HL-60 (cell line): ENCODE measurements around the gene KIDINS220.

ENCODE experiments used
- DNase-seq, 2 experiments: peaks; one replicate each; pipeline ENCODE4 v3.0.0-alpha.2; 2010 to 2020; ENCODE audit warnings: low read depth in 1 of 2, low spot score in 1 of 2
- H3K27ac ChIP-seq: fragments of 250-450 bp; sonication (Bioruptor Pico); replicated peaks from 2 replicates; pipeline ENCODE4 v1.5.1; 2020; ENCODE audit warnings: mild to moderate bottlenecking, moderate library complexity
- H3K27me3 ChIP-seq: fragments of 250-450 bp; sonication (Bioruptor Pico); 2 replicates; pipeline ENCODE4 v1.5.1; 2021; ENCODE audit warnings: mild to moderate bottlenecking, moderate library complexity; ENCODE audit not compliant: insufficient read depth, poor library complexity, severe bottlenecking
- H3K4me3 ChIP-seq: replicated peaks from 2 replicates; pipeline ENCODE4 v1.5.1; 2011; ENCODE audit warnings: mild to moderate bottlenecking, control low read depth, low read length; ENCODE audit not compliant: insufficient read depth
- CTCF ChIP-seq: IDR thresholded peaks from one replicate; pipeline ENCODE4 v1.5.1; 2011; ENCODE audit warnings: low read length, control low read depth, inconsistent platforms; ENCODE audit not compliant: insufficient read depth
- GABPA ChIP-seq: IDR thresholded peaks from 2 replicates; pipeline ENCODE4 v1.6.1; 2012; ENCODE audit warnings: low read depth
- POLR2AphosphoS5 ChIP-seq: IDR thresholded peaks from 2 replicates; pipeline ENCODE4 v1.6.1; 2012; ENCODE audit warnings: low read depth
- REST ChIP-seq: IDR thresholded peaks from 2 replicates; pipeline ENCODE4 v1.6.1; 2012; ENCODE audit warnings: low read depth; ENCODE audit not compliant: insufficient replicate concordance
- SPI1 ChIP-seq: IDR thresholded peaks from 2 replicates; pipeline ENCODE4 v1.6.1; 2012; ENCODE audit warnings: low read depth, mild to moderate bottlenecking, borderline replicate concordance

The KIDINS220 gene

GRCh38 chr2:8679827-8680731 lies 157.3 kb downstream of the KIDINS220 start:
- H3K27me3 ChIP-seq = no peaks in the 10 kb centered on the region
- no peak overlapping the region for H3K27ac ChIP-seq
- H3K4me3 ChIP-seq = no peak overlapping the region
- TF ChIP-seq REST = no peak
- TF ChIP-seq CTCF = no peak
- TF ChIP-seq POLR2AphosphoS5 = no peak
- no peak for TF ChIP-seq SPI1
- TF ChIP-seq GABPA = no peak
- no peak for DNase-seq

- Histone ChIP-seq H3K27ac (no peak overlapping the region), H3K4me3 (no peak overlapping the region), H3K27me3 (no peaks in the 10 kb centered on the region)
- DNase-seq = no peak
- TF ChIP-seq SPI1 (no peak), GABPA (no peak), CTCF (no peak)
Measured at GRCh38 chr2:8679567-8679826, 157.9 kb downstream of the KIDINS220 start.
